PC-3 (cell line): ENCODE data around the gene SEMA3F. TPM values are rescaled to one million over a fixed set of nuclear protein-coding genes. Genes with fewer than 3 reads are reported as not detected.
A peak's percentile ranks its signal among the peaks of the same experiment; 100 is the strongest.

Experiments used
- ATAC-seq: fragments of 200-7000 bp; cut with Tn5 transposase; 2 replicates; pipeline ENCODE4 v1.9.1; 2020; ENCODE audit warnings: mild to moderate bottlenecking, moderate library complexity
- BruUV-seq: library from RNA; stranded (reverse); fragments of 400-500 nt; replicated peaks from 2 replicates; lab custom pipeline; 2021; lab: Mats Ljungman, UMichigan
- CTCF ChIA-PET: fragments of 300-600 bp; sonication (Branson Sonifier 250); formaldehyde crosslinking; loops from one replicate; lab custom pipeline; 2022; ENCODE audit warnings: antibody characterized with exemption; lab: Charles Lee
- POLR2A ChIA-PET: fragments of 300-600 bp; sonication (Branson Sonifier 250); formaldehyde crosslinking; loops from one replicate; lab custom pipeline; 2022; ENCODE audit warnings: antibody characterized with exemption; ENCODE audit not compliant: unreplicated experiment; lab: Charles Lee
- DNase-seq: peaks from one replicate; pipeline ENCODE4 v3.0.0-alpha.2; 2015
- H2AFZ ChIP-seq: fragments of 300-600 bp; sonication (generic); 2 replicates; pipeline ENCODE4 v1.6.0; 2016; ENCODE audit warnings: antibody characterized with exemption, low read length
- H3F3A ChIP-seq: fragments of 300-600 bp; sonication (generic); one replicate; pipeline ENCODE4 v1.6.0; 2017; ENCODE audit warnings: antibody characterized with exemption, low read length, control low read depth, mild to moderate bottlenecking; ENCODE audit not compliant: unreplicated experiment
- H3K27ac ChIP-seq: fragments of 300-600 bp; sonication (generic); 2 replicates; pipeline ENCODE4 v1.5.1; 2016; ENCODE audit warnings: mild to moderate bottlenecking, low read length
- H3K27me3 ChIP-seq: fragments of 300-600 bp; sonication (generic); 2 replicates; pipeline ENCODE4 v1.6.1; 2016; ENCODE audit warnings: low read length, mixed read lengths
- H3K36me3 ChIP-seq: fragments of 300-600 bp; sonication (generic); 2 replicates; pipeline ENCODE4 v1.6.1; 2016; ENCODE audit warnings: low read depth, mixed run types, low read length, mixed read lengths
- H3K4me1 ChIP-seq: fragments of 300-600 bp; sonication (generic); 2 replicates; pipeline ENCODE4 v1.5.1; 2016; ENCODE audit warnings: low read length; ENCODE audit not compliant: insufficient read depth
- H3K4me2 ChIP-seq: fragments of 300-600 bp; sonication (generic); 2 replicates; pipeline ENCODE4 v1.6.0; 2016; ENCODE audit warnings: low read length
- H3K4me3 ChIP-seq: fragments of 300-600 bp; sonication (generic); 2 replicates; pipeline ENCODE4 v1.5.1; 2016; ENCODE audit warnings: mild to moderate bottlenecking, low read length, mixed read lengths
- H3K79me2 ChIP-seq: fragments of 300-600 bp; sonication (generic); 2 replicates; pipeline ENCODE4 v1.6.1; 2017; ENCODE audit warnings: low read length, mixed read lengths
- H3K9ac ChIP-seq: fragments of 300-600 bp; sonication (generic); 2 replicates; pipeline ENCODE4 v1.6.0; 2016; ENCODE audit warnings: mild to moderate bottlenecking, low read length
- H3K9me2 ChIP-seq: fragments of 300-600 bp; sonication (generic); replicated peaks from 2 replicates; pipeline ENCODE4 v1.6.1; 2016; ENCODE audit warnings: mixed run types, low read length, mixed read lengths
- H3K9me3 ChIP-seq: fragments of 300-600 bp; sonication (generic); 2 replicates; pipeline ENCODE4 v1.6.1; 2016; ENCODE audit warnings: low read length, mixed read lengths
- H4K20me1 ChIP-seq: fragments of 300-600 bp; sonication (generic); 2 replicates; pipeline ENCODE4 v1.6.1; 2016; ENCODE audit warnings: low read length, mixed read lengths
- EZH2 ChIP-seq: fragments of 300-600 bp; sonication (generic); IDR thresholded peaks from one replicate; pipeline ENCODE4 v1.6.1; 2017; ENCODE audit warnings: antibody characterized with exemption, mild to moderate bottlenecking, low read length; ENCODE audit not compliant: unreplicated experiment
- EZH2phosphoT487 ChIP-seq: fragments of 300-600 bp; sonication (generic); IDR thresholded peaks from 2 replicates; pipeline ENCODE4 v1.6.1; 2018; ENCODE audit warnings: mild to moderate bottlenecking, antibody characterized with exemption, low read length, borderline replicate concordance
- intact Hi-C: fragments of 100-400 bp; cut with micrococcal nuclease; formaldehyde crosslinking; loops from 2 replicates; pipeline ENCODE4 v1.9.0; 2023
- total RNA-seq: library from RNA; depleted of rRNA; stranded (reverse); fragments of >200 nt; gene quantifications from 2 replicates; pipeline ENCODE4 v1.2.3, GENCODE V29; 2014
- TF ChIP-seq, protein P1 (sequence below): fragments of 300-600 bp; sonication (generic); conservative IDR thresholded peaks from 2 replicates; pipeline ENCODE4 v1.5.1; 2017; ENCODE audit warnings: antibody characterized with exemption, low read depth, mild to moderate bottlenecking, low read length

Gene SEMA3F
- total RNA-seq, 1 experiment from 2014 or later, result 50.5 TPM

GRCh38 chr3:50170689-50171088 lies 15.6 kb downstream of the SEMA3F start:
- no TSS peak for BruUV-seq
- DNase-seq (peak; percentile 71), ATAC-seq (peak; percentile 41)
- ChIA-PET POLR2A (no interaction called here), CTCF (no interaction called here)
- H3K9me3 ChIP-seq, result no peaks in the 10 kb centered on the region
- no peaks in the 10 kb centered on the region for H3F3A ChIP-seq
- H3K27me3 ChIP-seq, result no peaks in the 10 kb centered on the region
- H3K9ac ChIP-seq, result peak overlapping the region; percentile 87
- H2AFZ ChIP-seq, result no peak overlapping the region
- H4K20me1 ChIP-seq, result no peaks in the 10 kb centered on the region
- intact Hi-C loops, result loop anchor here (5.0 kb wide), 1 partner anchor 48 kb away; no protein-coding TSS in a partner anchor
- TF ChIP-seq EZH2 (no peak), EZH2phosphoT487 (no peak)
- TF ChIP-seq, protein P1, sequence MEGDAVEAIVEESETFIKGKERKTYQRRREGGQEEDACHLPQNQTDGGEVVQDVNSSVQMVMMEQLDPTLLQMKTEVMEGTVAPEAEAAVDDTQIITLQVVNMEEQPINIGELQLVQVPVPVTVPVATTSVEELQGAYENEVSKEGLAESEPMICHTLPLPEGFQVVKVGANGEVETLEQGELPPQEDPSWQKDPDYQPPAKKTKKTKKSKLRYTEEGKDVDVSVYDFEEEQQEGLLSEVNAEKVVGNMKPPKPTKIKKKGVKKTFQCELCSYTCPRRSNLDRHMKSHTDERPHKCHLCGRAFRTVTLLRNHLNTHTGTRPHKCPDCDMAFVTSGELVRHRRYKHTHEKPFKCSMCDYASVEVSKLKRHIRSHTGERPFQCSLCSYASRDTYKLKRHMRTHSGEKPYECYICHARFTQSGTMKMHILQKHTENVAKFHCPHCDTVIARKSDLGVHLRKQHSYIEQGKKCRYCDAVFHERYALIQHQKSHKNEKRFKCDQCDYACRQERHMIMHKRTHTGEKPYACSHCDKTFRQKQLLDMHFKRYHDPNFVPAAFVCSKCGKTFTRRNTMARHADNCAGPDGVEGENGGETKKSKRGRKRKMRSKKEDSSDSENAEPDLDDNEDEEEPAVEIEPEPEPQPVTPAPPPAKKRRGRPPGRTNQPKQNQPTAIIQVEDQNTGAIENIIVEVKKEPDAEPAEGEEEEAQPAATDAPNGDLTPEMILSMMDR, result no peak
- peak overlapping the region; percentile 96 for H3K27ac ChIP-seq
- H3K36me3 ChIP-seq, result no peaks in the 10 kb centered on the region
- H3K79me2 ChIP-seq, result peaks cover 52% of the 10 kb centered on the region
- no peak overlapping the region for H3K4me3 ChIP-seq
- H3K4me2 ChIP-seq, result peak overlapping the region; percentile 56
- no peaks in the 10 kb centered on the region for H3K9me2 ChIP-seq
- H3K4me1 ChIP-seq, result peaks cover 66% of the 10 kb centered on the region

DNA sequence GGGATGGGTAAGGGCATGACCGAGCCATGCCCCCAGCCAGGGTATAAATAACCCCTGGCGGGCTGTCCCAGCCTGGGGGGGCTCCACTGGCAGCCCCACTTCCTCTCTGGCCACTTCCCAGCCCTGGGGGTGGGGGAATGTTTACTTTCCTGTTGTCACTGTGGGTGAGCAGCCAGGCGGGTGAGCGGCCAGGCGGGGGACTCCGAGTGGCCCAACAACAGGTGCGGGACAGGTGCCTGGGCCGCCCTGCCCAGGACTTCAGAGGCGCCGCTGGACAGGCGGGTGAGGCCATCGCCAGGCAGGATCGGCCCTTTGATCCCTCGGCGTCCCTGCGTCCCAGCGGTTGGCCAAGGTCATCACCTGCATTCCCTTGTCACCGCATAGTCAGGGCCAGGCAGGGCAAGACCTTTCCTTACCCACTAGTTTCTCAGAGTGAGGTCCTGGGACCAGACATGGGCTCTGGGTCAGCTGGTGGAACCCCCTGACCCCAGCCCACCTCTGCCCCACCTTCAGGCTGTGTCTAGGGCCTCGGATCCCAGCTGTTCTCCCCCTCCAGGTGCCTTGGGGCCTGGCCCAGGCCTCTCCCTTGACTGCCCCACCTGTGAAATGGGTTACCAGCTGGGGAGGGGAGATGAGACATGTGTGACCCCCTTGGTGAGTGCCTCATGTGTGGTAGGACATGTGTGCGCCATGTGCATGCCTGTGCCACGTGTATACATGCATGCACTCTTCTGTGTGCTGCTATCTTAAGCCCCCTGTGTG lies 16.6 kb downstream of the SEMA3F start:
- Histone ChIP-seq H3K9ac (peak overlapping the region; percentile 87), H2AFZ (no peak overlapping the region), H3K79me2 (peaks cover 44% of the 10 kb centered on the region), H3K9me3 (no peaks in the 10 kb centered on the region), H3F3A (no peaks in the 10 kb centered on the region), H3K27me3 (no peaks in the 10 kb centered on the region), H3K4me3 (no peak overlapping the region), H3K4me2 (0 out of 2 replicates have a peak overlapping the region, but pooled peaks have one; percentile 56), H3K27ac (peak overlapping the region; percentile 96), H3K4me1 (peaks cover 55% of the 10 kb centered on the region), H3K36me3 (no peaks in the 10 kb centered on the region), H3K9me2 (no peaks in the 10 kb centered on the region), H4K20me1 (no peaks in the 10 kb centered on the region)
- TF ChIP-seq, protein P1, result no peak
- no peak for TF ChIP-seq EZH2
- no peak for TF ChIP-seq EZH2phosphoT487
- ATAC-seq (no peak), DNase-seq (no peak)
- CTCF ChIA-PET, result no interaction called here
- intact Hi-C loops, result loop anchor here (5.0 kb wide), 1 partner anchor 49 kb away; no protein-coding TSS in a partner anchor
- BruUV-seq, result no TSS peak
- POLR2A ChIA-PET, result no interaction called here

- H3K4me3 ChIP-seq, result no peak overlapping the region
- no peak overlapping the region for H3K9ac ChIP-seq
- no peaks in the 10 kb centered on the region for H3K36me3 ChIP-seq
- peaks cover 46% of the 10 kb centered on the region for H3K4me1 ChIP-seq
- no peaks in the 10 kb centered on the region for H4K20me1 ChIP-seq
- CTCF ChIA-PET, result no interaction called here
- H2AFZ ChIP-seq, result no peak overlapping the region
- H3K27me3 ChIP-seq, result no peaks in the 10 kb centered on the region
- no peaks in the 10 kb centered on the region for H3K9me3 ChIP-seq
- no peak overlapping the region for H3K4me2 ChIP-seq
- no peaks in the 10 kb centered on the region for H3K9me2 ChIP-seq
- ATAC-seq (no peak), DNase-seq (no peak)
- H3K27ac ChIP-seq, result peak overlapping the region; percentile 96
- intact Hi-C loops, result loop anchor here (5.0 kb wide), 1 partner anchor 50 kb away; no protein-coding TSS in a partner anchor
- H3F3A ChIP-seq, result no peaks in the 10 kb centered on the region
- POLR2A ChIA-PET, result no interaction called here
- H3K79me2 ChIP-seq, result peaks cover 38% of the 10 kb centered on the region
- no TSS peak for BruUV-seq
- TF ChIP-seq EZH2 (no peak), EZH2phosphoT487 (no peak)
- TF ChIP-seq, protein P1, result no peak
These were observed 17.6 kb downstream of the SEMA3F start for GRCh38 chr3:50172626-50173220.
